NCI-H524 treated with DMSO at 0.1 percent for 48 hours (cell line): ENCODE data around the gene CNOT2.
"Not testable (repeated sequence)": the region's sequence is repeated elsewhere in the genome, so short reads cannot be mapped to it uniquely, and the experiment has no call there.

Source experiments
- DNase-seq: peaks from one replicate; lab custom pipeline; 2025; lab: John Stamatoyannopoulos, UW

CNOT2 gene

DNA sequence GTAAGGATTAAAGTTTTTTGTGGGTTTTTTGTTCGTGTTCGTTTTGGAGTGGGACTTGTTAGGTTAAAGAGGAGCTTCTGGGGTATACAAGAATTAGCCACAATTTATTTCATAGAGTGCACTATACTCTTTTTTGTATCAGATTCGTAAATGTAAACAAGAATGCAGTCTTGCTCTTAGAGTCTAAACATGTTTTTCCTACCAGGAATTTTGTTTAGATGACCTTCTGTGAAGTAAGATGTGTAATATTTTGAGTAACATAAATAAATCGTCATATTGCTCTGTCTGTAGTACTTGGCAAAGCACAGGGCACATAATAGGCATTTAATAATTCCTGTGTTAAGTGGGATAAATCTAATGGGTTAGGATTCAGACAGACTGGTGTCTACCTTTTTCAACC lies 9.6 kb downstream of the CNOT2 start:
- DNase-seq = no peak

DNA sequence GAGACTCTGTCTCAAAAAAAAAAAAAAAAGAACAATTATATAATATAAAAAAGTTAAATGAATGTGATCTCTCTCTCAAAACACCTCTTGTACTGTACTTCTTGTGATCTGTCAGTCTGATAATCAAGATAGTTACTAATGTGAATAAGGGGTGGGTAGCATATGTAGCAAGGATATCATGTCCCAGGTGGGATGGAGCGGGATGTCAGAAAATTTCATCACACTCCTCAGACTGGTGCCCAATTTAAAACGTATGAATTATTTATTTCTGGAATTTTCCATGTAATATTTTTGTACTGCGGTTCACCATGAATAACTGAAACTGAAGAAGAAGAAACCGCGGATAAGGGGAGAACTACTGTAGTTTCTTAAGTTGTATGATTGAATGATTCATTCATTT lies 11.0 kb downstream of the CNOT2 start:
- DNase-seq = no peak

DNA sequence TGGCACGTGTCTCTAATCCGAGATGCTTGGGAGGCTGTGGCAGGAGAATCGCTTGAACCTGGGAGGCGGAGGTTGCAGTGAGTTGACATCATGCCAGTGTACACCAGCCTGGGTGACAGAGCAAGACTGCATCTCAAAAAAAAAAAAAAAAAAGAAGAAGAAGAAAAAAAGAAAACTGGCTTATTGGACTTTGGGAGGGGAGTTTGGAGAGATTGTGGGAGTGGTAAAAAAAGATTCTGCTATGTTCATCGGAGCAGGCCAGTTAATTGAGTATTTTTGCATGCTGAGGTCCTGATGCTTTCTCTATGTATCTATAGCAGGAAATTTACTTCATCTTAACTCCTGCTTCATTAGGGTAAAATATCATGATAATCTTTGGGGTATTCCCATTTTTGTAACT lies 11.6 kb downstream of the CNOT2 start:
- DNase-seq = no peak

DNA sequence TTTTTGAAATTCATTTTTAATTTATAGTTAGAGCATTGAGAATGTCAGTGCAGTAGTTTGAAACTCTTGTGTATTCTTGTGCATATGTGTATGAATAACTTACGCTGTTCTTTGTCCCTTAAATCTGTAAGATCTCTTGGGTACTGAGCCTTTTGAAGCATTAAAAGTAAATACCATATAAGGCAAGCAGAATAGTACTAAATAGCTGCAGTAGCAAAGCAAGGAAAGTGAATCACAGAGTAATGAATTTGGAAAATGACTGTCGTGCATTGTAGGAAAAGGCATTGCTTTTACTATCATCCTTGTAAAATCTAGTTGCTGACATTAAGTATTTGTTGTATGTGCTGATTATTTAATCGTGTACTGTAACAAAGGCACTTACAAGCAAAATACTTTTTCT lies 12.1 kb downstream of the CNOT2 start:
- no peak for DNase-seq

DNA sequence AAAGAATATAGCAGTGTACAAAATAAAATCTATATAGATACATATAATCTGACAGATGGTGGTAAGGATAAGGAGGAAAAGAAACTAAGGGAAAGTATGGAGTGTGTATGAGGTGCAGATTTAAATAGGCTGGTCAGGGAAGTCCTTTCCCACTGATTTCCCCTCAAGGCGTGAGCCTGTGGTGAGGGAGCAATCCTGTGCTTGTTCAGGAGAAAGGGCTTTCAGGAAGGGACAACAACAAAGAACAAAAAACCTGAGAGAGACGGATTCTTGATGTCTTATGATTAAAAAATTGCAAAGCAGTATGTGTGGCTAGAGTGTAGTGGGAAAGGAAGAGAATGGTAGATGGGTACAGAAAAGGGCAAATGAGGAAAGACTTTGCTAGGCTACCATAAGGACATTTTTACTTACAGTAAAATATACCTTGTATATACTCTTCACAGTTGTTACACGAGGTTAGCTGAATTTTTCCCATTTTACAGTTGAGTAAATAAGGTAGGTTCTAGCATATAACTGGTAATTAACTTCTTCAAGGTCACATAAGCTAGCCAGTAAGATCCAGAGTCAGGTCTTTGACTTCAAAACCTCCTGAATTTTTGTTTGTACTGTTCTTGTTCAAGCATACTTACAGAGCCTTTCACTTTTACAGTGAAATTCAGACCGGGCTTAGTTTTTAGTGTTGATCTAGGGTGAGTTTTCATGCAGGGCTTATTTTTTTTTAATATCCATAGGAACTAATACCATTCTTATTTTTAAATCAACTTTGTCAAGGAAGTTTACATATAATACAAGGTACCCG lies 15.6 kb downstream of the CNOT2 start:
- no peak for DNase-seq

DNA sequence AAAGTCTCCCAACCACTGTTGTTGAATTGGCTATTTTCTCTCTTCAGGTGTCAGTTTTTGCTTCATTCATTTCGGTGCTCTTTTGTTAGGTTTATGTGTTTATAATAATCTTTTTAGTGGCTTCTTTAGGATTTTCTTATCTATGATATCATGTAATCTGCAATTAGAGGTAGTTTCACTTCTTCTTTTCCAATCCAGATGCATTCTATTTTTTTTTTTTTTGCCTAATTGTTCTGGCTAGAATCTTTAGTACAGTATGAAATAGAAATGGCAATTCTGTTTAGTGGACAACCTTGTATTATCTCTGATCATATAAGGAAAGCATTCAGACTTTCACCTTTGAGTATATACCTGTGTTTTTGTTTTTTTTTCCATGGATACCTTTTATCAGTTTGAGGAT lies 17.4 kb downstream of the CNOT2 start:
- DNase-seq = no peak

DNA sequence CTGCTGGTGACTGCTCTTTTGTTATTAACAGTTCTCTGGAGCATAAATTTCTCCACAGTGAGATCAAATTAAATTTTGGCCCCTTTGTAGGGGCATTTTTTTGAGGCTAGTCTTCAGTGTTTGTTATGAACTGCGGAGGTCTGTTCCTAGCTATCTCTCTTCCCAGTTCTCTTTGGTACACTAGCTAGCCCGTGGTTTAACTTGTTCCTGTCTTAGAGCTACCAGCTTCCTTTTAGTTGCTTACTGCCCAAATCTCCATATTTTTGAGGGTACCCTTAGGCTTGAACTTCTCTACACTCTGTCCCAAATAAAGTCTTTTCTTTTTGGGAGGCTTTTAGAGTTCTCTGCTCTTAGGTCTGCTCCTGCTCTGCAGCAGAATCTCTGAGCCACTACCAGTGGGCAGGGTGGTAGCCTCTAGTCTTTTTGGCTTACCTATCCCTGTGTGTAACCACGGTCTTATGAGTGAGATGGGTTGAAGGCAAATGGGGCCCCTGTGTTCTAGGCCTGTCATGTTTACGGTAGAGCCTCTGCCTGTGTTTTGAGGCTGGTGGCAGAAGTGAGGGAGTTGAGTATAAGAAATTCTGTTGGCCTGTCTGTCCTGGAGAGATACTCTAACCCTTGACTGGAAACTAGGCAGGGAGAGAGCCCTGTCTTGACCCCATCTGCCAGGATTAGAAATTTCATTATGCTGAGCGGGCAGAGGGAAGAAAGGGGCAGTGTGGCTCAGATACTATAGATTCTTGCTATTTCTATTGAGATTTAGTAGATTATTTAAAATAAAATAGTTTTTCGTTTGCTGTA lies 21.0 kb downstream of the CNOT2 start:
- DNase-seq = no peak

DNA sequence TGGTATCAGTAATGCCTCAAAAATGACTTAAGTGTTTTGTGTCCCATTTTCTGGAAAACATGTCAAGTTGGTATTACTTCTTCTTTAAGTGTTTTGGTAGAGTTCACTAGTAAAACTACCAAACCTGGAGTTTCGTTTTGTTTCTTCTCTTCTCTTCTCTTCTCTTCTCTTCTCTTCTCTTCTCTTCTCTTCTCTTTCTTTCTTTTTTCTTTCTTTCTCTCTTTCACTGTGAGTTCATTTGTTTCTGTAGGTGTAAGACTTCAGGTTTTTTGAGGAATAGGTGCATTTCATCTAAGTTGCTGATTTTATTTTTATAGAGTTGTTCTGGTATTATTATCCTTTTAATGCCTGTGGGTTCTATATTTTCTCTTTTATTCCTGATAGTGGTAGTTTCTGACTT lies 21.9 kb downstream of the CNOT2 start:
- DNase-seq = no peak

DNA sequence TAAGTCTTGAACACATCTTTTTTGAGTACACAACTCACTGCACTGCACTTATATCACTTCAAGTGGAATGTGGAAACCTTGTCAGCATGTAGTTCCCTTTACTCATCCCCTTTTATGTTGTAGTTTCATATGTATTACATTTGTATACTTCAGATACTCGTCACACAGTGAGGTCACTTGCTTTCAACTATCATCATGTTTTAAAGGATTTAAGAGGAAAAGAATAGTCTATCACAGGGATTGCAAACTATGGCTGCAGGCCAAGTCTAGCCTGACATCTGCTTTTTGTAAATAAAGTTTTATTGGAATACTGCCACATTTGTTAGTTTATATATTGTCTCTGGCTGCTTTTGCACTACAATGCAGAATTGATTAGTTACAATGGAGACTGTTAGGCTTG lies 24.3 kb downstream of the CNOT2 start:
- no peak for DNase-seq

DNA sequence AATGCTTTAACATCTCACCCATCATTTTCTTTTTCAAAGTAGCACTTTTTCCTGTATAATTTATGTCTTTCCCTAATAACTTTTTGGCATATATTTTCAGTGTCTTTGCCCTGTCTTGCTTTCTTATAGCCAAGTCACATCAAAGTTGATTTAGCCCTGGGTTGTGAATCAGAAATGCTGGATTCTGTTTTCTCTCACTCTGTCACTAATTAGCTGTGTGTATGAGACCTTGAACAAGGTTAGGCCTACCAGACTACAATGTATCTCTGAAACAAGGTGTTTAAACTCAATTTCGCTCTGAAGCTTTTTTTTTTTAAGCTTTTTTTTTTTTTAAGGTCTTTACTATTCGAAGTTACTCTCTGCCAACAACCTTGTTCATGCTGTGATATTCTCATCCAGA lies 25.7 kb downstream of the CNOT2 start:
- DNase-seq = no peak

DNA sequence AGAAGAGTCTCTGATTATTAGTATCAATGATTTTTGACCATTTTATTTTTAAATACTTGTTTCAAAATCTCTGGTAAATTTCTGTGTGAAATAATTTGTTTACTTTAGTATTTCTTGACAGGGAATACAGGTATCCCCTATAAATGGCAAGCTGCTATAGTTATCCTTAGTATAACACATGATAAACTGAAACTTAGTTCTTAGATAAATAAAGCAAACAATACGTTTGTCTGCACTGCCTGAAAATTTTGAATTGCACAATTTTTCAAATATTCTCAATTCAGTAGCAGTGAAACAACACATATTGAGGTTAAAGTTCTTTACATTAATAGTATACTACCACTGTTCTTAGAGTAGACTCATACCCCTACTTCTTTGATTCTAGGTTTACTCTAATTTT lies 26.9 kb downstream of the CNOT2 start:
- no peak for DNase-seq

DNA sequence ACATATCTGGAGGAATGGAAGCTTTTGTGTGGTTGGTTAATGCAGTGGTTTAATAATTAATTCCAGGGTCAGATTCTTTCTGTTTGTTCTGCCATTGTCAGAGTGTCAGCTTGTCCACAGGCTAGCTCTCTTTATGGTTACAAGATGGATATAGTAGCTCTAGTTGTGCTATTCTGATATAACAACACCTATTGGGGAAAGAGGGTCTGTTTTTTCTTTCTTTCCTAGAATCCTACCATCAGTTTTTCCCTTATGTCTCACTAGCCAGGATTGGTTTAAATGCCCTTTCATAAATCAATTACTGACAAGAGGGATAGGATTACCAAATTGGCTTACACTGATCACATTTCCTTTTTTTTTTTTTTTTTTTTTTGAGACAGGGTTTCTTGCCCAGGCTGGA lies 27.8 kb downstream of the CNOT2 start:
- DNase-seq = no peak

DNA sequence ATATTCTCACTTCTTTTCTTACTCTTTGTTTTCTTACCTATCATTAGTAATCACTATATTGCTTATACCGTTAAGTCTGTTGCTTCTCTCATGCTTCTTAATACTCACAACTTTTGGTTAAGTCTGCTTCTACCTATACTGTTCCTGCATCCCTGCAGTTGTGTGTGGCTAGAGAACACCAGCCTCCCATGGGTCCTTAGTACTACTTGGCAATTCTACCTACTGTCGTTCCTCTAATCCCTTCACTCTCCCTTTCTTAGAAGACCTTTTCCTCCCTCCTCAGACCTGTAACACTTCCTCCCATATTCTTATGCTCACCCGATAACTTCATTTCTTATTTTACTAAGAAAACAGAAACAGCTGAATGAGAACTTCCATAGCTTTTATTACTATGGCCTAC lies 29.3 kb downstream of the CNOT2 start:
- DNase-seq = no peak

DNA sequence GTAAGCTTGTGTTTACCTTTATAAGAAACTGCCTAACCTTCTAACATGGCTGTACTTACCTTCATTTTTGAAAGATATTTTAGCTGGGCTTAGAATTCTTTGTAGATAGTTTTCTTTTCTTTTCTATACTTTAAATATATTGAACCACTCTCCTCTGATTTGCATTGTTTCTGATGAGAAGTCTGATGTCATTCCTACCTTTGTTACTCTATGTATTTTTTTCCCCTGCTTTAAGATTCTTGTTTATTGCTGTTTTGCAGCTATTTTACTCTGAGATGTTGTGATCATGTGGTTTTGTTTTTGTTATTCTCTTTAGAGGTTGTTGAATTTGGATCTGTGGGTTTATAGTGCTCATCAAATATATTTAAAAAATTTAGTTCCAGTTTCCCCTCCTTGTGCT lies 31.8 kb downstream of the CNOT2 start:
- DNase-seq = no peak

DNA sequence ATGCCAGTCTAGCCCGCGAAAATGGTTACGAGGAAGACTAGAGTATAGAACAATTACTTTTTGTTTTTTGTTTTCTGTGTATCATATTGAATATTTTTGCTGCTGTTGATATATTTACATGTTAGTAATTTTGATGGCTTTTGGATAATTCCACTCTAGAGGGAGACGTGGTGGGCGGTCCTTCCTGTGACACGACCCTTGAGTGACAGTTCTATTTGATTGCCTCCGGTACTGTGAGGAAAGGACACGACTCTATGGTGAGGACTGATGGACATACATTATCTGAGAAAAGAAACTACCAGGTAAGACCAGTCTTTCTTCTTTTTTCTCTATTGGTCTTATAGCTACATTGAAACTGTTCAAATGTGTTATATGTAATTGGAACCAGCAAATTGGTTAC lies 34.7 kb downstream of the CNOT2 start:
- DNase-seq = no peak

DNA sequence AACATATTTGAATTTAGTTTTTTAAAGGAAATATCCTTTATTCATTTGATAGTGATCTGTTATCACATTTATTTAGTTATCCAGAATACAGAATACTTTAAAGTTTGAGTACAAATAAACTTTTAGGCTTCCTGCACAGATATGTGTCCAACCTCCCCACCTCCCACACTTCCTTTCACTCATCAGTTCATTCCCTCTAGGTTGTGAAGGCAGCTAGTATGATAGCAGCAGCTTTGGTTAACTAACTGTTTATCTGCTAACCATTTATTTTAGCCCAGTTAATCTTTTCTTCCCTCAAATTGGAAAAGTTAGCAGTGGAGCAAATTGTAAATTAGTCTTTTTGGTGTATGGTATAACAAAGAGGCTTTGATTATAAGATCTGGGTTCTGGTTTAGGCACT lies 35.7 kb downstream of the CNOT2 start:
- no peak for DNase-seq

DNA sequence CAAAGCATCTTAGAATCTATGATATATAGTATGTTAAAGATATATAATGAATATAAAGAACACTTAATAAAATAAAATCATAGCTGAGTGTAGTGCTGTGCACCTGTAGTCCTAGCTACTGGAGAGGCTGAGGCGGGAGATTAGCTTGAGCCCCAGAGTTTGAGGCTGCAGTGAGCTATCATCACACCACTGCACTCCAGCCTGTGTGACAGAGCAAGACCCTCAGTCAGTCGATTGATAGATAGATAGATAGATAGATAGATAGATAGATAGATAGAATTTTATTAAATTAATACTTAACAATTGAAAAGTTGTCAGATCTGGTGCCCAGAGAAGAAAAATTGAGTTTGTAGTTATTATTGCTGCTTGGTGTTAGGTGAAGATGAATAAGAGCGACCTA lies 40.0 kb downstream of the CNOT2 start:
- no peak for DNase-seq

DNA sequence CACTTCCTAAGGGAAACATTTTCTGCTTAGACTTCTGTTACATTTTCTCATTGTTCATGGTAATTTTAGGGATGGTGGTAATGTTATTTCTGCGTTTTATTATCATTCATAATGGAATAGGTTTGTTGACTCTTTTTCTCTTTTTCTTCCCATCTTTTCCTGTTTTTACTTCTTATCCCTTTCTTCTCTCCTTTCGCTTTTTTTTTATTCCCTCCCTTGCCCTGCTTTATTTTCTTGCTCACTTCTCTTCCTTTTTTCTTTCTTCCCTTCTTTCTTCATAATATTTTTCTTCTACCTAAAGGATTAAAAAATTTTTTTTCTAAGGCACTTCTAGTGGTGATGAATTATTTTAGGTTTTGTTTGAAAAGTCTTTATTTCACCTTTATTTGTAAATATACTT lies 45.6 kb downstream of the CNOT2 start:
- no peak for DNase-seq

DNA sequence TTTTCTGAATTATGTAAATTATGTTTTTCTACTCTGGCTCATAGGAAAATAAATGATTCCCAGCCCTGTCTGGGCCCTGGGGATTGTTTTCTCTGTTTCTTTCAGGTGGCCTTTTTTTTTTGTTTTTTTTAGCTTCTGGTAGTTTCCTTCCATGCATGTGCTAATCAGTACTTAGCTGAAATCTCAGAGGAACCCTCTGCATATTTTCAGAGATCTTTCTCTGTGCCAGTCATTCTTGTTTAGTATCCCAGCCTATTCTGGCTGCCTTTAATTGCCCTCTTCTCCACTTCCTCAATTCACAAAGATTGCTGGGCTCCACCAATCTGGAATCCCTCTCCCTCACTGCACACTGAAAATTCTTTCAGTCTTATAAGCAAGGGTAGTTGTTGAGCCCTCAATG lies 46.9 kb downstream of the CNOT2 start:
- no peak for DNase-seq

DNA sequence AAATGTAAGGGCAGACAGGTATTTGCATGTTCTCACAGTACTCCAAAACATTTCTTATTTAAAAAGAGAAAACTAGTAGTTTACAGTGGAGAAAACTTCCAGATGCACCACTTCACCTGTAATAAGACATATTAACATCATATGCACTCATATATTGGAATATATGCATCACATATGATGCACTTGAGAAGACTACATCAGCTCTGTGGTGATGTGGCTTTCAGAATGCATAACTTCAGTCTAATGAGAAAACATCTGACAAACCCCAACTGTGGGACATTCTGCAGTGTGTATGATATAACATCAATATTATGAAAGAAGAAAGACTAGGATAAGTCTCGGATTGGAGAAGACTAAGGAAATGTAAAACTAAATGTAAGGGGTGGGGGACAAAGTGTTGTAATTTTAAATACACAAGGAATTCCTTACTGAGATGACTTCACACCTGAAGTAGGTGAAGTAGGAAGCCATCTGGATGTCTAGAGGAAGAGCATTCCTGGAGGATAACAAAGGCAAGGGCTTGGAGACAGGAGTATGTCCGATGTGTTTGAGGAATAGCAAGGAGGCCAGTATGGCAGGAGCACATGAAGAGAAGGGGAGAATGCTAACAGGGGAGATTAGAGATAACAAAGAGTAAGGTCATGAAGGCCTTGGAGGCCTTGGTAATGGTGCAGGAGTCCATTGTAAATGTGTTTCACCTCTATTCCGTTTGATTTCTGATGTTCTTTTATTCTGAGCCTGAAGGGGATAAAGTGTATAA lies 49.0 kb downstream of the CNOT2 start:
- DNase-seq = no peak

DNA sequence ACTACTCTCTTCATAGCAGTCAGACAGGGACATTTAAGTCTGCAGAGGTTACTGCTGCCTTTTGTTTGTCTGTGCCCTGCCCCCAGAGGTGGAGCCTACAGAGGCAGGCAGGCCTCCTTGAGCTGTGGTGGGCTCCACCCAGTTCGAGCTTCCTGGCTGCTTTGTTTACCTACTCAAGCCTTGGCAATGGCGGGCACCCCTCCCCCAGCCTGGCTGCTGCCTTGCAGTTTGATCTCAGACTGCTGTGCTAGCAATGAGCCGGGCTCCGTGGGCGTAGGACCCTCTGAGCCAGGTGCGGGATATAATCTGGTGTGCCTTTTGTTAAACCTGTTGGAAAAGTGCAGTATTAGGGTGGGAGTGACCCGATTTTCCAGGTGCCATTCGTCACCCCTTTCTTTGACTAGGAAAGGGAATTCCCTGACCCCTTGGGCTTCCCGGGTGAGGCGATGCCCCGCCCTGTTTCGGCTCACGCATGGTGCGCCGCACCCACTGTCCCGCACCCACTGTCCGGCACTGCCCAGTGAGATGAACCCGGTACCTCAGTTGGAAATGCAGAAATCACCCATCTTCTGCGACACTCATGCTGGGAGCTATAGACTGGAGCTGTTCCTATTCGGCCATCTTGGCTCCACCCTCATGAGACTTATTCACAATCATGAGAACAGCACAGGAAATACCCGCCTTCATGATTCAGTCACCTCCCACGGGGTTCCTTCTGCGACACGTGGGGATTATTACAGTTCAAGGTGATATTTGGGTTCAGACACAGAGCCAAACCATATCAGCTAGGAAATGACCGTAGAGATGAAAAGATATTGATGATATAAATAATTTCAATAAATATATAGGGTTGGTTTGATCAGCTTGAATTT lies 61.7 kb downstream of the CNOT2 start:
- not testable (repeated sequence) for DNase-seq

DNA sequence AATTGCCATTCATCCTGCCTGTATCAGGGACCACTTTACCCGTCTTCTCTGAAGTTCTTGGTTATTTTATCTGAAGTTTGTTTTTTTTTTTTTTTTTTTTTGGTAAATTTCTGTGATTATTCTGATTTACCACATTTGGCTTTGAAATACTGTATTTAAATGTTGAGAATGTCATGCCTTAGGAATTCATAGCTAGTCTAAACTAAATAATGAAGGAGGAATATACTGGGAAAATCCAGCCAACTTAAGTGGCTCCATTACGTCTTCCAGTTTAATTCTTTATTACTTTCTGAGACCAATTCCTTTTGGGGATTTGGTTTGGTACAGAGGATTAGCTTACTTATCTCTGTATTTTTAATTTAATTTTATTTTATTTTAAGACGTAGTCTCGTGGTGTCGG lies 62.6 kb downstream of the CNOT2 start:
- no peak for DNase-seq
